Activated naive CD8-positive, alpha-beta T cell treated with anti-CD3 and anti-CD28 coated beads, Interleukin-2, amount 50 U/mL, for 24 hours (primary cell): ENCODE measurements around the gene TLR6.
A peak's percentile ranks its signal among the peaks of the same experiment; 100 is the strongest.

Experiments used
- ATAC-seq: fragments of 150-1000 bp; cut with Tn5 transposase; one replicate; pipeline ENCODE4 v1.10.0; 2021
- DNase-seq: peaks from one replicate; pipeline ENCODE4 v3.0.0; 2021
- H3K27ac Mint-ChIP-seq: one replicate; pipeline ENCODE4 v1.8.0; 2021; ENCODE audit warnings: mild to moderate bottlenecking, mixed read lengths
- H3K27me3 Mint-ChIP-seq: one replicate; pipeline ENCODE4 v1.8.0; 2021; ENCODE audit warnings: mixed read lengths
- H3K36me3 Mint-ChIP-seq: one replicate; pipeline ENCODE4 v1.8.0; 2021; ENCODE audit warnings: low read depth, mixed read lengths
- H3K4me1 Mint-ChIP-seq: one replicate; pipeline ENCODE4 v1.8.0; 2021; ENCODE audit warnings: mixed read lengths
- H3K4me3 Mint-ChIP-seq: one replicate; pipeline ENCODE4 v1.8.0; 2021; ENCODE audit warnings: mild to moderate bottlenecking, moderate library complexity, mixed read lengths
- H3K9me3 Mint-ChIP-seq: one replicate; pipeline ENCODE4 v1.8.0; 2021; ENCODE audit warnings: mixed read lengths

Gene TLR6, protein sequence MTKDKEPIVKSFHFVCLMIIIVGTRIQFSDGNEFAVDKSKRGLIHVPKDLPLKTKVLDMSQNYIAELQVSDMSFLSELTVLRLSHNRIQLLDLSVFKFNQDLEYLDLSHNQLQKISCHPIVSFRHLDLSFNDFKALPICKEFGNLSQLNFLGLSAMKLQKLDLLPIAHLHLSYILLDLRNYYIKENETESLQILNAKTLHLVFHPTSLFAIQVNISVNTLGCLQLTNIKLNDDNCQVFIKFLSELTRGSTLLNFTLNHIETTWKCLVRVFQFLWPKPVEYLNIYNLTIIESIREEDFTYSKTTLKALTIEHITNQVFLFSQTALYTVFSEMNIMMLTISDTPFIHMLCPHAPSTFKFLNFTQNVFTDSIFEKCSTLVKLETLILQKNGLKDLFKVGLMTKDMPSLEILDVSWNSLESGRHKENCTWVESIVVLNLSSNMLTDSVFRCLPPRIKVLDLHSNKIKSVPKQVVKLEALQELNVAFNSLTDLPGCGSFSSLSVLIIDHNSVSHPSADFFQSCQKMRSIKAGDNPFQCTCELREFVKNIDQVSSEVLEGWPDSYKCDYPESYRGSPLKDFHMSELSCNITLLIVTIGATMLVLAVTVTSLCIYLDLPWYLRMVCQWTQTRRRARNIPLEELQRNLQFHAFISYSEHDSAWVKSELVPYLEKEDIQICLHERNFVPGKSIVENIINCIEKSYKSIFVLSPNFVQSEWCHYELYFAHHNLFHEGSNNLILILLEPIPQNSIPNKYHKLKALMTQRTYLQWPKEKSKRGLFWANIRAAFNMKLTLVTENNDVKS

DNA sequence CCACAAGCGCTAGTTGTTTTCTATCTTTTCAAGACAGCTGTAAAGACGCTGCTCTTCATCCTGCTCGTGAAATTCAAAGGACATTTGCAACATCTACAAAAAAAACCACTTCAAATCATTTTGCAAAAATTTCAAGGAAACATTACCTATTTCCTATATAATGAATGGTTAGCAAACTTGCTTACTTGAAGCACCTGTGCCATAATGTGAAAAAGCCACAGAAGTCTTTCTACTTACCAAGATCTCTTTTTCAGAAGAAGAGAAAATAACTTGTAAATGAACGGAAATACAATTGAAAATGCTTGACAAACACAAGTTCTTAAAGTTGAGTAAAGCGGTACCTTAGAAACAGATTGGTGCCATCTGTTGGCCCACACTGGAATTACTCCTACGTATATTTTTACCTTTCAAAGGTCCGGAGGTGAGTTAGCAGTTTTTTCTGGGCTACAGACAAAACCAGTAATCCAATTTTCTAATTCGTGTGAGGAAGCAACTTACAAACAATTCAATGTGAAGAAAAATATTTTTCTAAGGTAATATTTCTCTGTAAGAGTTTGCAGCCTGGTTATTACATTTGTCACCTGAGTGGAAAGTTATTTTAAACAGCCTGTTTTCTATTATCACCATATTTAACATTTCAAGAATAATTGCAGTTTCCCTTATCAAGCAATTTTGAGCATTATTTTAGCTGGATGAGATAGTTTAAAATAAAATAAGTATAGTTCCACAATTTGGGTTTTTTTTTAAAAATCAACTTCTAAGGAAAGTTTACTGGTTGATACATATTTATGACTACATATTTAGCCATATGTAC lies at the start of gene TLR6:
TSS of gene TLR6 (minus strand) at position 294 of the 814 bp plus-strand sequence. CDS start 27,344 bp downstream, outside the sequence.
- Mint-ChIP-seq H3K36me3 (no peaks in the 10 kb centered on the region), H3K4me3 (peak within 1 kb of the TSS; percentile 80), H3K4me1 (peaks cover 40% of the 10 kb centered on the region), H3K27ac (peak within 1 kb of the TSS; percentile 79), H3K27me3 (no peaks in the 10 kb centered on the region), H3K9me3 (no peaks in the 10 kb centered on the region)
- DNase-seq = peak; percentile 72
- ATAC-seq = peak; percentile 37

GRCh38 chr4:38905652-38906385 lies 49.2 kb upstream of the TLR6 start:
- H3K27me3 Mint-ChIP-seq = no peaks in the 10 kb centered on the region
- DNase-seq (no peak), ATAC-seq (no peak)
- H3K4me1 Mint-ChIP-seq = no peaks in the 10 kb centered on the region
- no peak overlapping the region for H3K27ac Mint-ChIP-seq
- no peaks in the 10 kb centered on the region for H3K9me3 Mint-ChIP-seq
- H3K36me3 Mint-ChIP-seq = no peaks in the 10 kb centered on the region
- no peak overlapping the region for H3K4me3 Mint-ChIP-seq

DNA sequence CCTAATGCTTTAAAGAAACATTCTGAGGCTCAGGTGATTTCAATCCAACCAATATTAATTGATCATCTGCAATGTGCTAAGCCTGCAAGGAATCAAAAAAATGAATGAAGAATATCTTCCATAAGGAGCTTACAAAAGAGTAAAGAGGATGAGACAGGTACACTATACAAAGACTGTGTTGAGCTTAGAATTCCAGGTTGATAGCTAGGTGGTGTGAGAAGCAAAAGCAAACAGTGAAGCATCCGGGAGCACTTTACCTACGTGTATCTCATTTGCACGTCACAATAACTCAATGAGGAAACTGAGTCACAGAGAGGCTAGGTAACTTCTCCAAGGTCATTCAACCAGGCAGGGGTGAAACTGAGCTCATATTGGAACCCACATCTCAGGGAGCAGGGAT lies 48.1 kb upstream of the TLR6 start:
- H3K4me1 Mint-ChIP-seq = no peaks in the 10 kb centered on the region
- ATAC-seq (no peak), DNase-seq (no peak)
- H3K9me3 Mint-ChIP-seq = no peaks in the 10 kb centered on the region
- H3K4me3 Mint-ChIP-seq = no peak overlapping the region
- no peaks in the 10 kb centered on the region for H3K36me3 Mint-ChIP-seq
- peak overlapping the region; percentile 5 for H3K27ac Mint-ChIP-seq
- H3K27me3 Mint-ChIP-seq = no peaks in the 10 kb centered on the region

- no peak for ATAC-seq
- H3K36me3 Mint-ChIP-seq = no peaks in the 10 kb centered on the region
- no peak for DNase-seq
- H3K4me1 Mint-ChIP-seq = no peaks in the 10 kb centered on the region
- no peaks in the 10 kb centered on the region for H3K9me3 Mint-ChIP-seq
- no peak overlapping the region for H3K4me3 Mint-ChIP-seq
- H3K27me3 Mint-ChIP-seq = no peaks in the 10 kb centered on the region
- H3K27ac Mint-ChIP-seq = peak overlapping the region; percentile 5
Measured at GRCh38 chr4:38904090-38904666, 47.6 kb upstream of the TLR6 start.

DNA sequence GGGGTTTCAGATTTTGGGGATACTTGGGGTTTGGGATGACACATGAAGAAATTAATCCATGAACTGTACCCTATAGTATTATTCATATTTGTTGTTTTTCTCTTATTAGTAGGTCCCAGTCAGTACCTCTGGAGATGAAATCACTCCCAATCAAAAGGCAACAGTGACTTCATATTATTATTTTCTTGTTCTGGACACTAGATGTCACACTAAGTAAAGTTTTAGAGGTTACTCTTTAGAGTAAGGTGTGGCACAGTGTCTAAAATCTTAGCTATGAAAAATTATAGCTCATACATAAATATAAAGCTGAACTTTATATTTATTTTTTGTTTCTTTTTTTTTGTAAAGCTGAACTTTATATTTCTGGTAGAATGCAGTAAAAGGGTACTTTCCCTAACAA lies 46.1 kb upstream of the TLR6 start:
- H3K9me3 Mint-ChIP-seq = no peaks in the 10 kb centered on the region
- DNase-seq (no peak), ATAC-seq (peak; percentile 66)
- no peak overlapping the region for H3K4me3 Mint-ChIP-seq
- H3K4me1 Mint-ChIP-seq = no peaks in the 10 kb centered on the region
- no peak overlapping the region for H3K27ac Mint-ChIP-seq
- H3K27me3 Mint-ChIP-seq = peaks cover 2% of the 10 kb centered on the region
- no peaks in the 10 kb centered on the region for H3K36me3 Mint-ChIP-seq

DNA sequence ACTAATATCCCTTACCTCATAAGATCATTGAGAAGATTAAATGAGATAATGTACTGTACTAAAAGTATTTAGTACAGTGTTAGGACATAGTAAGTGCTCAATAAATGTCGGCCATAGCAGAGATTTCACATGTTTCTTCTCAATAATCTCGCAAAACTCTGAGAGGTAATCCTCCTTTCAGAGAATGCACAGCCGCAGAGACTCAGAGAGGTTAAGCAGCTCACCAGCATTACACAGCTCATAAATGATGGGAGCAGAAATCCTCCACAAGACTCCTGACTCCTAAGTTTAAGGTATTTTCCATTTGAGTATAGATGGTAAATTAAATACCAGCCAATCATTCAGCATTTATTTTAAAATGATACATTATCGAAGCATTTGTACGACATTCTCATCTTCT lies 45.6 kb upstream of the TLR6 start:
- no peaks in the 10 kb centered on the region for H3K36me3 Mint-ChIP-seq
- peaks cover 2% of the 10 kb centered on the region for H3K27me3 Mint-ChIP-seq
- ATAC-seq (no peak), DNase-seq (no peak)
- H3K4me1 Mint-ChIP-seq = no peaks in the 10 kb centered on the region
- H3K9me3 Mint-ChIP-seq = no peaks in the 10 kb centered on the region
- H3K4me3 Mint-ChIP-seq = no peak overlapping the region
- H3K27ac Mint-ChIP-seq = no peak overlapping the region

DNA sequence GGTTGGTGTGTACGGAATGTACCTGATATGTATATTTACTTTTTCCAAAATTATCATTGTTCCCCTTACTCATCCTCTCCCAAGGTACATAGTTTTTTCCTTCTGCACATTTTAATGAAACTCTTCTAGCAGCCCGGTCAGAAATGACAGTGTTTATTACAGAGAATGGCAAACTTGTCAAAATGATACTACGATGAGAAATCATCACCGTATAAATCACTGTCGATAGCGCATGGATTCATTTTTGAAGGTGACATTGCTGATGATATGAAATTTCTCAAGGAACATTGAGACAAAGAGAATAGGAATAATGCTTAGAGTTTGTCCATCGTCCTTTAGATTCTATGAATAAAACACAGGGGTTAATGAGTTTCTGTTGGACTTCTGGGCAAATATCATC lies 41.6 kb upstream of the TLR6 start:
- no peak overlapping the region for H3K27ac Mint-ChIP-seq
- H3K9me3 Mint-ChIP-seq = no peaks in the 10 kb centered on the region
- ATAC-seq (no peak), DNase-seq (no peak)
- H3K4me1 Mint-ChIP-seq = peaks cover 26% of the 10 kb centered on the region
- H3K36me3 Mint-ChIP-seq = no peaks in the 10 kb centered on the region
- peaks cover 10% of the 10 kb centered on the region for H3K27me3 Mint-ChIP-seq
- no peak overlapping the region for H3K4me3 Mint-ChIP-seq

DNA sequence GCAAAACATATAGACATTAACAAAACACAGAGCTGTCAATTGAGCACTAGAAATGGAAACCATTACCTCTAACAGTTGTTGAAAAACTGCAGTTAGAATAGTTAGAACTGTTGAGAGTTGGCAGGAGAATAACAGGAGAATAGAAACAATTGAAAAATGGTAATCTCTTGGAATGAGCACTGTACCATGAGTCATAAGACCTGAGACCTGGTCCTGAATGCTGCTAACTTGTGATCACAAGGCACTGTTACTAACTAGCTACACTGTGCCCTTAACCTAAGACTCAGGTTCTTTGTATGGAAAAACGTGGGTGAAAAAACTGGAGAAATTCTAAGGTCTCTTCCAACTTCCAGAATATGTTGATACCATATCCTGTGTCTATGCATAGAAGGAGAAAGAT lies 40.3 kb upstream of the TLR6 start:
- H3K4me3 Mint-ChIP-seq = no peak overlapping the region
- DNase-seq (no peak), ATAC-seq (peak; percentile 42)
- no peaks in the 10 kb centered on the region for H3K36me3 Mint-ChIP-seq
- H3K27ac Mint-ChIP-seq = no peak overlapping the region
- H3K27me3 Mint-ChIP-seq = peaks cover 10% of the 10 kb centered on the region
- peaks cover 26% of the 10 kb centered on the region for H3K4me1 Mint-ChIP-seq
- no peaks in the 10 kb centered on the region for H3K9me3 Mint-ChIP-seq

GRCh38 chr4:38894322-38894982 lies 37.8 kb upstream of the TLR6 start:
- ATAC-seq = peak; percentile 57
- no peak overlapping the region for H3K27ac Mint-ChIP-seq
- H3K36me3 Mint-ChIP-seq = peaks cover 2% of the 10 kb centered on the region

GRCh38 chr4:38891051-38891983 lies 34.7 kb upstream of the TLR6 start:
- H3K9me3 Mint-ChIP-seq = peaks cover 3% of the 10 kb centered on the region
- peaks cover 41% of the 10 kb centered on the region for H3K4me1 Mint-ChIP-seq
- no peak overlapping the region for H3K4me3 Mint-ChIP-seq
- H3K27ac Mint-ChIP-seq = no peak overlapping the region
- peaks cover 2% of the 10 kb centered on the region for H3K27me3 Mint-ChIP-seq
- peaks cover 2% of the 10 kb centered on the region for H3K36me3 Mint-ChIP-seq
- DNase-seq (no peak), ATAC-seq (no peak)

More at GRCh38 chr4:38894322-38894982, 37.8 kb upstream of the TLR6 start:
- no peak for DNase-seq
- Mint-ChIP-seq H3K27me3 (peaks cover 10% of the 10 kb centered on the region), H3K4me1 (peaks cover 38% of the 10 kb centered on the region), H3K4me3 (no peak overlapping the region), H3K9me3 (peaks cover 3% of the 10 kb centered on the region)

DNA sequence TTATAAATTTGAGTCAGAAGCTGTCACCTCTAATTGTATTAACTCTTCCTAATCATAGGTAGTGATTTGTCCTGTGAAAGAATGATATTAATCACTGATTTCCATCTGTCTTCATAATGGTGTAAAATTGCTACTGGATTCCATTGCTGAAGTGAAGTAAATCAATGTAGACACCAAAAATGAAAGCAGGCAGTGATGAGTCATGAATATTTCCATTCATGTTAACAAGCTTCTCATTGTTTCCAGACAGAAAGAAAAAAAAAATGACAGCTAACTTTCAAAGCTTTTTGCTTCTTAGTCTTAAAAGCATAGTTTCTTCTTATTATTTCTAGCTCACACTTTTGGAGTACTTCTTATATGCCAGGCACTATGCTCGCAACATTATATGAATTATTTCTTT lies 32.5 kb upstream of the TLR6 start:
- Mint-ChIP-seq H3K27me3 (no peaks in the 10 kb centered on the region), H3K4me1 (peaks cover 27% of the 10 kb centered on the region), H3K9me3 (peaks cover 3% of the 10 kb centered on the region), H3K36me3 (peaks cover 2% of the 10 kb centered on the region), H3K27ac (peak overlapping the region; percentile 88), H3K4me3 (peak overlapping the region; percentile 23)
- ATAC-seq (peak; percentile 63), DNase-seq (no peak)

- H3K9me3 Mint-ChIP-seq = no peaks in the 10 kb centered on the region
- H3K4me1 Mint-ChIP-seq = peaks cover 12% of the 10 kb centered on the region
- DNase-seq (no peak), ATAC-seq (no peak)
- no peaks in the 10 kb centered on the region for H3K27me3 Mint-ChIP-seq
- H3K4me3 Mint-ChIP-seq = no peak overlapping the region
- no peaks in the 10 kb centered on the region for H3K36me3 Mint-ChIP-seq
- no peak overlapping the region for H3K27ac Mint-ChIP-seq
Measured at GRCh38 chr4:38884254-38884653, 27.6 kb upstream of the TLR6 start.
